K562 (cell line): ENCODE results near the gene TTC33. TPM values are rescaled to one million over a fixed set of nuclear protein-coding genes. Genes with fewer than 3 reads are reported as not detected.

Experiments
- EZH2 ChIP-seq: IDR thresholded peaks from 2 replicates; pipeline ENCODE4 v1.6.1; 2012; ENCODE audit warnings: low read depth, mild to moderate bottlenecking, inconsistent platforms, low read length, borderline replicate concordance
- GATAD2B ChIP-seq: fragments of 450-650 bp; IDR thresholded peaks from 2 replicates; pipeline ENCODE4 v1.6.1; 2017; ENCODE audit warnings: mild to moderate bottlenecking, borderline replicate concordance
- GTF3C2 ChIP-seq: IDR thresholded peaks from 3 replicates; pipeline ENCODE4 v1.6.1; 2011; ENCODE audit warnings: borderline replicate concordance, mild to moderate bottlenecking, moderate library complexity; ENCODE audit not compliant: insufficient read length; ENCODE audit errors: extremely low read depth
- HCFC1 ChIP-seq: IDR thresholded peaks from 2 replicates; pipeline ENCODE4 v1.6.1; 2012; ENCODE audit warnings: low read depth, low read length, improper control_type of control experiment
- KLF10 ChIP-seq: fragments of 250-450 bp; sonication (Bioruptor Pico); IDR thresholded peaks from 2 replicates; pipeline ENCODE4 v1.6.1; 2021; ENCODE audit warnings: matching md5 sums
- MGA ChIP-seq: fragments of 450-650 bp; IDR thresholded peaks from 2 replicates; pipeline ENCODE4 v1.6.1; 2016; ENCODE audit warnings: mild to moderate bottlenecking, moderate library complexity
- MNT ChIP-seq, 2 experiments: fragments of 450-650 bp; conservative IDR thresholded peaks; 2 replicates each; pipeline ENCODE4 v1.6.1; 2017; ENCODE audit warnings: mild to moderate bottlenecking in 2 of 2, moderate library complexity in 2 of 2
- PRPF4 ChIP-seq: fragments of 200-400 bp; formaldehyde crosslinking; IDR thresholded peaks from one replicate; pipeline ENCODE4 v1.6.1; 2017; ENCODE audit warnings: low read length, low read depth, mild to moderate bottlenecking; ENCODE audit not compliant: insufficient read depth, poor library complexity, severe bottlenecking
- RB1 ChIP-seq: fragments of 450-650 bp; IDR thresholded peaks from 2 replicates; pipeline ENCODE4 v1.6.1; 2017; ENCODE audit warnings: low read depth, mild to moderate bottlenecking
- ZNF165 ChIP-seq: fragments of 250-450 bp; sonication (Bioruptor Pico); IDR thresholded peaks from 2 replicates; pipeline ENCODE4 v1.4.0; 2020; ENCODE audit warnings: borderline replicate concordance
- polyA plus RNA-seq, 8 experiments: library from polyadenylated mRNA; depleted of rRNA in 4 of 8; stranded (reverse) in 5 of 8; unstranded in 3 of 8; fragments of >200 nt; fragmentation: Nextera tagmentation in 2 of 8; fragmentation: Illumina TruSeq in 1 of 8; extraction: Ambion mirVana in 2 of 8; extraction: Trizol in 1 of 8; gene quantifications; 2 replicates each; pipeline versions ENCODE4 v1.2.1 to v1.2.3, GENCODE V29; 2011 to 2014; ENCODE audit warnings: inconsistent platforms in 1 of 8, missing spikeins in 1 of 8
- total RNA-seq, 7 experiments: library from RNA; depleted of rRNA in 6 of 7; stranded (reverse); fragments of >200 nt in 6 of 7; fragmentation: Illumina TruSeq in 2 of 7; extraction: Trizol in 2 of 7; gene quantifications; 2 replicates each; pipeline versions ENCODE4 v1.2.1 to v1.2.3, GENCODE V29; 2011 to 2021; ENCODE audit warnings: low replicate concordance in 1 of 7

The TTC33 gene
- total and polyA plus RNA-seq, 9 of the 15 experiments (the other 6 are each of a cell fraction or from before 2014, with no cell fraction given): 11.5 to 24.9 (median 21.1) TPM

GRCh38 chr5:40755407-40756365, at the start of gene TTC33 (continued):
- TF ChIP-seq GTF3C2 (no peak), MGA (peak; percentile 97), KLF10 (CRISPR knock-in tag) (no peak), ZNF165 (CRISPR knock-in tag) (no peak), MNT (conservative IDR thresholded peaks at IDR 0.05) (peak; percentile 94 to 97), HCFC1 (peak; percentile 99), EZH2 (no peak), GATAD2B (peak; percentile 7; the same call in 1 of the 2 replicates), PRPF4 (no peak), RB1 (peak; percentile 100)
